ENCODE measurements around the gene SMARCB1.

DNA sequence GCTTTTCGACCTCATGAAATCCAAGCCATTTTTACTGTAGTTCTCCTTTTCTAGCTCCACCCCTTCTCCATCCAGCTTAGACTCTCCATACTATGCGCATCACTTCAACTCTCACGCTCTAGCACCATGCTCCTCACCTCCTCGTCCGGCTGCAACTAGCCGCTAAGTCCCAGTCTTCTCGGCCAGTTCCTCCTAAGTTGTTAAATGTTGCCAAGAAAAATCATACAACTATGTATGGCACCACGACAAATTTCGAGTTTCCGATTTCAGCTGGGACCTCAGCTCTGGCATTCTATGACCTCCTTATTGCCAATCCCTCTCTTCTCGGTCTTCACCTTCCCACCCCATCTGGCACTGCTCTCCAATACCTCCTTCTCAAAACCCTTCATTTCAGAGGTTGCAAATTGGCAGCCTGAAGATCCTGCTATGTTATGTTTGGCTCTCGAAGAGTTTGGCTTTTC, 36.9 kb upstream of the SMARCB1 start:
- TF ChIP-seq CTCF (IDR thresholded peaks at IDR 0.05; ENCODE audit: low read depth, low read length) (no peak), EZH2phosphoT487 (IDR thresholded peaks at IDR 0.05; ENCODE audit: low read depth) (no peak)

All from OCI-LY3 (cell line).